ENCODE measurements around the gene PELI2.

DNA sequence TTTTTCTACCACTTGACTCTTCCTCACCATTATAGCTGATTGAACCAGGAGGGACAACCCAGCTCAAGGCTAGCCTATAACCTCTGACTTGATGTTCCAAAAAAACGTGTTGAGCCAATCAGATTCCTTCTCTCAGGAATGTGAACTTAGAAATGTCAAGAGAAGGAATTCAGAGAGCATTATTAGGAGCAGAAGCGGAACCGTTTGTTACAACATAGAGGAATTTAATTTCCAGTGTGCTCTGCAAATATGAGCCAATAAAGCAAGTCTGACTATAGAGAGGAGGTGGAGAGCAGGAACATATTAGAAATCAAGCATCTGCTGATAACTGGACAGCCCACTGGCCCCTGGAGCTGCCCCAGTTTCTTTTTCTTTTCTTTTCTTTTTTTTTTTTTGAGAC lies 15.3 kb upstream of the PELI2 start:
- TF ChIP-seq, protein P1, sequence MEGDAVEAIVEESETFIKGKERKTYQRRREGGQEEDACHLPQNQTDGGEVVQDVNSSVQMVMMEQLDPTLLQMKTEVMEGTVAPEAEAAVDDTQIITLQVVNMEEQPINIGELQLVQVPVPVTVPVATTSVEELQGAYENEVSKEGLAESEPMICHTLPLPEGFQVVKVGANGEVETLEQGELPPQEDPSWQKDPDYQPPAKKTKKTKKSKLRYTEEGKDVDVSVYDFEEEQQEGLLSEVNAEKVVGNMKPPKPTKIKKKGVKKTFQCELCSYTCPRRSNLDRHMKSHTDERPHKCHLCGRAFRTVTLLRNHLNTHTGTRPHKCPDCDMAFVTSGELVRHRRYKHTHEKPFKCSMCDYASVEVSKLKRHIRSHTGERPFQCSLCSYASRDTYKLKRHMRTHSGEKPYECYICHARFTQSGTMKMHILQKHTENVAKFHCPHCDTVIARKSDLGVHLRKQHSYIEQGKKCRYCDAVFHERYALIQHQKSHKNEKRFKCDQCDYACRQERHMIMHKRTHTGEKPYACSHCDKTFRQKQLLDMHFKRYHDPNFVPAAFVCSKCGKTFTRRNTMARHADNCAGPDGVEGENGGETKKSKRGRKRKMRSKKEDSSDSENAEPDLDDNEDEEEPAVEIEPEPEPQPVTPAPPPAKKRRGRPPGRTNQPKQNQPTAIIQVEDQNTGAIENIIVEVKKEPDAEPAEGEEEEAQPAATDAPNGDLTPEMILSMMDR (IDR thresholded peaks at IDR 0.05), result no peak
- no peak for TF ChIP-seq POLR2A (IDR thresholded peaks at IDR 0.05)
